MCF 10A (cell line): ENCODE measurements around the gene CD96. TPM values are rescaled to one million over a fixed set of nuclear protein-coding genes. Genes with fewer than 3 reads are reported as not detected.
"Not testable (repeated sequence)": the region's sequence is repeated elsewhere in the genome, so short reads cannot be mapped to it uniquely, and the experiment has no call there.

Source experiments
- BruUV-seq: library from RNA; stranded (reverse); fragments of 400-500 nt; replicated peaks from 2 replicates; lab custom pipeline; 2021; lab: Mats Ljungman, UMichigan
- CTCF ChIA-PET: fragments of 300-600 bp; sonication (Branson Sonifier 250); formaldehyde crosslinking; extraction: SDS; loops from one replicate; lab custom pipeline; 2021; ENCODE audit warnings: antibody characterized with exemption, inconsistent platforms; lab: Yijun Ruan, JAX
- POLR2A ChIA-PET: fragments of 300-600, 350-650 bp; sonication (Branson Sonifier 250); formaldehyde crosslinking; extraction: SDS; loops from one replicate; lab custom pipeline; 2020; ENCODE audit warnings: antibody characterized with exemption, inconsistent platforms; lab: Yijun Ruan, JAX
- DNase-seq: peaks from one replicate; pipeline ENCODE4 v3.0.0-alpha.2; 2018; ENCODE audit not compliant: unreplicated experiment
- H3K27ac Mint-ChIP-seq: one replicate; pipeline ENCODE4 v1.8.0; 2022; ENCODE audit warnings: mild to moderate bottlenecking, low read depth, mixed read lengths; ENCODE audit not compliant: unreplicated experiment
- H3K27me3 Mint-ChIP-seq: one replicate; pipeline ENCODE4 v1.8.0; 2022; ENCODE audit warnings: mixed read lengths; ENCODE audit not compliant: insufficient read depth, unreplicated experiment
- H3K36me3 Mint-ChIP-seq: one replicate; pipeline ENCODE4 v1.8.0; 2022; ENCODE audit warnings: mild to moderate bottlenecking, moderate library complexity, mixed read lengths; ENCODE audit not compliant: insufficient read depth, unreplicated experiment
- H3K4me1 Mint-ChIP-seq: one replicate; pipeline ENCODE4 v1.8.0; 2022; ENCODE audit warnings: mixed read lengths; ENCODE audit not compliant: insufficient read depth, unreplicated experiment
- H3K4me3 Mint-ChIP-seq: one replicate; pipeline ENCODE4 v1.8.0; 2022; ENCODE audit warnings: mild to moderate bottlenecking, moderate library complexity, mixed read lengths; ENCODE audit not compliant: unreplicated experiment
- H3K9me3 Mint-ChIP-seq: one replicate; pipeline ENCODE4 v1.8.0; 2022; ENCODE audit warnings: mixed read lengths; ENCODE audit not compliant: unreplicated experiment
- CTCF ChIP-seq: fragments of 200-600 bp; IDR thresholded peaks from one replicate; pipeline ENCODE4 v1.8.0; 2022; ENCODE audit warnings: antibody characterized with exemption, mild to moderate bottlenecking; ENCODE audit not compliant: unreplicated experiment
- intact Hi-C: fragments of 100-400 bp; cut with micrococcal nuclease; formaldehyde crosslinking; loops from 2 replicates; pipeline ENCODE4 v1.14.1; 2022
- total RNA-seq: library from RNA; stranded (reverse); gene quantifications from 2 replicates; pipeline ENCODE4 v1.2.3, GENCODE V29; 2022

The CD96 gene
- total RNA-seq, 1 experiment from 2014 or later: 0.09 TPM

GRCh38 chr3:111668888-111669488, 127.0 kb downstream of the CD96 start:
- BruUV-seq: no TSS peak
- peak; percentile 61 for DNase-seq
- H3K27me3 Mint-ChIP-seq: no peaks in the 10 kb centered on the region
- H3K27ac Mint-ChIP-seq: peak overlapping the region; percentile 10
- no peak overlapping the region for H3K4me3 Mint-ChIP-seq
- ChIA-PET CTCF (interaction anchor here (0.6 to 2.7 kb wide), 25 partner anchors 8 to 344 kb away, joined by 3 to 18 read pairs (median 5); no protein-coding TSS in a partner anchor), POLR2A (interaction anchor here (0.6 to 2.5 kb wide), 14 partner anchors 12 to 344 kb away, joined by 3 to 7 read pairs (median 4); partner anchors contain the start of genes ABHD10, PHLDB2 and ZBED2)
- H3K4me1 Mint-ChIP-seq: peaks cover 33% of the 10 kb centered on the region
- TF ChIP-seq CTCF: peak; percentile 71
- intact Hi-C loops: loop anchor here (1.0 kb wide), 5 partner anchors 22 to 344 kb away; no protein-coding TSS in a partner anchor
- H3K36me3 Mint-ChIP-seq: no peaks in the 10 kb centered on the region
- no peaks in the 10 kb centered on the region for H3K9me3 Mint-ChIP-seq

- no TSS peak for BruUV-seq
- Mint-ChIP-seq H3K4me3 (no peak overlapping the region), H3K4me1 (peaks cover 36% of the 10 kb centered on the region), H3K27me3 (no peaks in the 10 kb centered on the region), H3K36me3 (no peaks in the 10 kb centered on the region), H3K9me3 (no peaks in the 10 kb centered on the region), H3K27ac (peak overlapping the region; percentile 21)
- POLR2A ChIA-PET: interaction anchor here (0.7 to 2.5 kb wide), 9 partner anchors 15 to 343 kb away, joined by 3 to 7 read pairs (median 6); partner anchors contain the start of gene ABHD10
- TF ChIP-seq CTCF: no peak
- CTCF ChIA-PET: interaction anchor here (0.7 to 2.7 kb wide), 21 partner anchors 11 to 428 kb away, joined by 3 to 18 read pairs (median 5); no protein-coding TSS in a partner anchor
- no peak for DNase-seq
- intact Hi-C loops: loop anchor here (1.0 kb wide), 5 partner anchors 21 to 343 kb away; no protein-coding TSS in a partner anchor
These were observed 128.1 kb downstream of the CD96 start for GRCh38 chr3:111669926-111670630.

- H3K36me3 Mint-ChIP-seq, H3K9me3 Mint-ChIP-seq, intact Hi-C loops, DNase-seq, H3K27me3 Mint-ChIP-seq, H3K27ac Mint-ChIP-seq, H3K4me3 Mint-ChIP-seq, BruUV-seq: not testable (repeated sequence)
- CTCF ChIA-PET: interaction anchor here (1.0 to 1.3 kb wide), 4 partner anchors 24 to 341 kb away, joined by 3 to 5 read pairs (median 4); no protein-coding TSS in a partner anchor
- peaks cover 51% of the 10 kb centered on the region for H3K4me1 Mint-ChIP-seq
- POLR2A ChIA-PET: interaction anchor here (0.6 kb wide), 1 partner anchor 602 kb away, joined by 4 read pairs; no protein-coding TSS in a partner anchor
These were observed 130.5 kb downstream of the CD96 start for GRCh38 chr3:111672461-111672860.

GRCh38 chr3:111675846-111676210, 133.8 kb downstream of the CD96 start:
- Mint-ChIP-seq H3K4me3 (peak overlapping the region; percentile 78), H3K9me3 (no peaks in the 10 kb centered on the region), H3K4me1 (peaks cover 26% of the 10 kb centered on the region), H3K27me3 (no peaks in the 10 kb centered on the region), H3K27ac (peak overlapping the region; percentile 86), H3K36me3 (no peaks in the 10 kb centered on the region)
- intact Hi-C loops: no loop called here
- CTCF ChIA-PET: interaction anchor here (2.4 kb wide), 1 partner anchor 97 kb away, joined by 14 read pairs; no protein-coding TSS in a partner anchor
- no peak for DNase-seq
- no peak for TF ChIP-seq CTCF
- POLR2A ChIA-PET: interaction anchor here (0.7 to 1.6 kb wide), 2 partner anchors 10 to 398 kb away, joined by 3 read pairs; no protein-coding TSS in a partner anchor
- no TSS peak for BruUV-seq
